Measurements from ENCODE around the gene MDN1.

MDN1 gene

DNA sequence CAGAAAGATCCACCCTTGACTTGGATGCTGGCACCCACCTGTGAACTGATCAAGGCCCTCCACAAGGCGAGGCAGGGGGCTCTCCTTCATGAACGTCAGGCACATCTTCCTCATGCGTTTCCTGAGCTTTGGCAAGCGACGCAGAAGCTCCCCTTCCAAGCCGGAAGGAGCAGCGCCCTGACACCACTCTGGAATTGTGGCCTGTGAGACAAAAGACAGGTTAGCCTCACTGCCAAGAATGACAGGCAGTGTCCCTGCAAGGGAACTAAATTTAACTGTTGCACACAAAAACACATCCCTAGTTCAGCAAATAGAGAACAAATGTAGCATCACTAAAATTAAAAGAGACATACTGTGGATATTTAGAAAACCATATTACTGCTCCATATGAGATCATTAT lies 139.0 kb downstream of the MDN1 start:
- no peak overlapping the region for H3K27ac ChIP-seq
- H3K4me2 ChIP-seq: no peak overlapping the region
- no peak for TF ChIP-seq Cebpa-rat (IDR thresholded peaks at IDR 0.05)
- no peaks in the 10 kb centered on the region for H3K4me1 ChIP-seq
- H3K9me3 ChIP-seq (replicated peaks in 1 of 11): no peaks in the 10 kb centered on the region
- H3K27me3 ChIP-seq: no peaks in the 10 kb centered on the region
- peaks cover 54 to 100% (median 90%) of the 10 kb centered on the region in 11 experiments for H3K36me3 ChIP-seq
- no peak overlapping the region for H3K9ac ChIP-seq
- no peaks in the 10 kb centered on the region for H4K20me1 ChIP-seq
- H3K4me3 ChIP-seq: no peak overlapping the region

- H3K4me3 ChIP-seq: no peak overlapping the region
- no peaks in the 10 kb centered on the region for H3K9me3 ChIP-seq (replicated peaks in 1 of 11)
- no peaks in the 10 kb centered on the region for H3K4me1 ChIP-seq
- TF ChIP-seq Cebpa-rat (IDR thresholded peaks at IDR 0.05): no peak
- no peak overlapping the region for H3K9ac ChIP-seq
- no peaks in the 10 kb centered on the region for H4K20me1 ChIP-seq
- no peak overlapping the region for H3K27ac ChIP-seq
- H3K27me3 ChIP-seq: no peaks in the 10 kb centered on the region
- H3K36me3 ChIP-seq: peaks cover 54 to 100% (median 90%) of the 10 kb centered on the region in 11 experiments
- no peak overlapping the region for H3K4me2 ChIP-seq
Observed at GRCh38 chr6:89680150-89680549, 139.4 kb downstream of the MDN1 start.

- no peaks in the 10 kb centered on the region for H3K9me3 ChIP-seq (replicated peaks in 1 of 11)
- no peak overlapping the region for H3K4me3 ChIP-seq
- no peak overlapping the region for H3K4me2 ChIP-seq
- no peaks in the 10 kb centered on the region for H3K4me1 ChIP-seq
- TF ChIP-seq Cebpa-rat (IDR thresholded peaks at IDR 0.05): no peak
- H3K9ac ChIP-seq: no peak overlapping the region
- no peaks in the 10 kb centered on the region for H3K27me3 ChIP-seq
- peaks cover 54 to 100% (median 90%) of the 10 kb centered on the region in 11 experiments for H3K36me3 ChIP-seq
- H4K20me1 ChIP-seq: no peaks in the 10 kb centered on the region
- no peak overlapping the region for H3K27ac ChIP-seq
Observed at GRCh38 chr6:89679215-89680120, 140.1 kb downstream of the MDN1 start.

DNA sequence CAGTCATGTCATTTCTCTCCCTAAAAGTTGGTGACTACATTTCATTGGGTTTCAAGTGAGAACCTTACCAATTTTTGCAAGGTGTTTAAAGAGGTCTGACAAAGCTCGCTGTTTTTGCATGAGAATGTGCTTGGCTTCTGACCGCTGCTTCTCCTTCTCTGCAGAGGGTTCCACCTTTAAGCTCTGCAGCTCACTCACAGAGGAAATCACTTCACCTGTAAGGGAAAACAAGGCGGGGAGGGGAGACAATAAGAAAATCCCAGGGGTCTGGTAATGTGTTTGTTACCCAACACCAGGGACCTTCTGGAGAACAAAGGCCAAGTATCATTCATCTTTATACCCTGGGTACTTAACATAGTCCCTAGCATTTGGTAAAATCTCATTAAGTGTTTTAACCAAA lies 141.1 kb downstream of the MDN1 start:
- Histone ChIP-seq H3K27ac (no peak overlapping the region), H3K4me2 (no peak overlapping the region), H3K27me3 (no peaks in the 10 kb centered on the region), H3K9ac (no peak overlapping the region), H4K20me1 (no peaks in the 10 kb centered on the region; a peak in 1 of 22 replicates), H3K9me3 (replicated peaks in 1 of 11) (no peaks in the 10 kb centered on the region), H3K36me3 (peaks cover 59 to 96% (median 88%) of the 10 kb centered on the region in 11 experiments), H3K4me3 (no peak overlapping the region), H3K4me1 (no peaks in the 10 kb centered on the region)
- no peak for TF ChIP-seq Cebpa-rat (IDR thresholded peaks at IDR 0.05)

GRCh38 chr6:89675949-89676748 lies 143.4 kb downstream of the MDN1 start:
- Histone ChIP-seq H4K20me1 (no peaks in the 10 kb centered on the region; a peak in 1 of 22 replicates), H3K27ac (no peak overlapping the region), H3K4me1 (no peaks in the 10 kb centered on the region), H3K36me3 (peaks cover 67 to 96% (median 92%) of the 10 kb centered on the region in 11 experiments), H3K4me2 (no peak overlapping the region), H3K4me3 (no peak overlapping the region), H3K9ac (no peak overlapping the region), H3K27me3 (no peaks in the 10 kb centered on the region), H3K9me3 (replicated peaks in 1 of 11) (no peaks in the 10 kb centered on the region)
- no peak for TF ChIP-seq Cebpa-rat (IDR thresholded peaks at IDR 0.05)

DNA sequence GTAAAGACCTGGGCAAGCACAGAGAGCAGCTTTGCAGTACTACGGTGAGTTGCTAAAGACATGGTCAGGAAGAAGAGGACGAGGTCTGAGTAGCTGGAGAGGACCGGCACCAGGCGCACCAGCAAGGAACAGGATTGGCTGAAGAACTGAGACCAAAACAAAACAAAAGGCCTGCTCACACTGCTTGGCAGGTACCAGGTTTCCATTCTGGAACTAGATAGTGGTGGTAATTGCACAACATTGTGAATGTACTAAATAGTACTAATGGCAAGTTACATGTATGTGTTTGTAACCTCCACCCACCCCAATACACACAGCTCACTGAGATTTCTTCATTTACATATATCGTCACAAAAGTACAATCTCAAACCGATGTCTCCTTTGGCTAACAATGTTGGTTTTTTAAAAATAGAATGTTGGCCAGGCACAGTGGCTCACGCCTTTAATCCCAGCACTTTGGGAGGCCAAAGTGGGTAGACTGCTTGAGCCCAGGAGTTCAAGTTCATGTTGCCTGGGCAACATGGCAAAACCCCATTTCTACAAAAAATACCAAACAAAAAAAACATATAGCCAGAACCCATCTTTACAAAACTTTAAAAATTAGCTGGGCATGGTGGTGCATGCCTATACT lies 148.5 kb downstream of the MDN1 start:
- Histone ChIP-seq H3K4me1 (no peaks in the 10 kb centered on the region), H3K27me3 (no peaks in the 10 kb centered on the region), H3K9me3 (replicated peaks in 1 of 11) (no peaks in the 10 kb centered on the region), H3K36me3 (peaks cover 35 to 88% (median 67%) of the 10 kb centered on the region in 11 experiments), H3K4me2 (no peak overlapping the region), H3K9ac (no peak overlapping the region), H3K27ac (no peak overlapping the region), H3K4me3 (no peak overlapping the region), H4K20me1 (no peaks in the 10 kb centered on the region; a peak in 1 of 22 replicates)
- no peak for TF ChIP-seq Cebpa-rat (IDR thresholded peaks at IDR 0.05)

- no peak for TF ChIP-seq Cebpa-rat (IDR thresholded peaks at IDR 0.05)
- Histone ChIP-seq H4K20me1 (no peaks in the 10 kb centered on the region), H3K9me3 (replicated peaks in 1 of 11) (no peaks in the 10 kb centered on the region), H3K27ac (no peak overlapping the region), H3K4me3 (no peak overlapping the region), H3K4me2 (no peak overlapping the region), H3K9ac (no peak overlapping the region), H3K4me1 (no peaks in the 10 kb centered on the region), H3K36me3 (peaks cover 23 to 88% (median 57%) of the 10 kb centered on the region in 11 experiments), H3K27me3 (no peaks in the 10 kb centered on the region)
Observed at GRCh38 chr6:89669002-89669401, 150.6 kb downstream of the MDN1 start.

GRCh38 chr6:89667872-89668556 lies 151.6 kb downstream of the MDN1 start:
- Histone ChIP-seq H4K20me1 (no peaks in the 10 kb centered on the region), H3K27ac (no peak overlapping the region), H3K4me1 (no peaks in the 10 kb centered on the region), H3K4me3 (no peak overlapping the region), H3K4me2 (no peak overlapping the region), H3K9ac (no peak overlapping the region), H3K27me3 (no peaks in the 10 kb centered on the region), H3K9me3 (replicated peaks in 1 of 11) (no peaks in the 10 kb centered on the region), H3K36me3 (peaks cover 27 to 93% (median 59%) of the 10 kb centered on the region in 11 experiments)
- TF ChIP-seq Cebpa-rat (IDR thresholded peaks at IDR 0.05): no peak
